Loucy (cell line): Measurements from ENCODE around the gene PCIF1.

Experiments
- H2AFZ ChIP-seq: fragments of 200-600 bp; sonication (generic); 2 replicates; pipeline ENCODE4 v1.6.0; 2016; ENCODE audit warnings: antibody characterized with exemption, mild to moderate bottlenecking, low read length, moderate library complexity
- H3F3A ChIP-seq: fragments of 200-600 bp; 2 replicates; pipeline ENCODE4 v1.6.0; 2016; ENCODE audit warnings: antibody characterized with exemption, low read depth, mild to moderate bottlenecking
- H3K27me3 ChIP-seq: fragments of 200-600 bp; sonication (generic); 2 replicates; pipeline ENCODE4 v1.6.1; 2014; ENCODE audit warnings: low read length, mild to moderate bottlenecking; ENCODE audit not compliant: insufficient read depth, poor library complexity, severe bottlenecking
- H3K36me3 ChIP-seq: fragments of 200-600 bp; sonication (generic); 2 replicates; pipeline ENCODE4 v1.6.1; 2016; ENCODE audit warnings: low read length; ENCODE audit not compliant: insufficient read depth
- H3K4me1 ChIP-seq: fragments of 200-600 bp; sonication (generic); 2 replicates; pipeline ENCODE4 v1.5.1; 2014; ENCODE audit warnings: low read length, mild to moderate bottlenecking; ENCODE audit not compliant: insufficient read depth, poor library complexity, severe bottlenecking
- H3K4me2 ChIP-seq: fragments of 200-600 bp; sonication (generic); 2 replicates; pipeline ENCODE4 v1.6.0; 2014; ENCODE audit warnings: antibody characterized with exemption, low read length, low read depth, mild to moderate bottlenecking; ENCODE audit not compliant: poor library complexity, severe bottlenecking
- H3K4me3 ChIP-seq: fragments of 200-600 bp; sonication (generic); 2 replicates; pipeline ENCODE4 v1.5.1; 2014; ENCODE audit warnings: low read length, mild to moderate bottlenecking, mixed read lengths; ENCODE audit not compliant: poor library complexity, severe bottlenecking
- H3K79me2 ChIP-seq: fragments of 200-600 bp; sonication (generic); 2 replicates; pipeline ENCODE4 v1.6.1; 2014; ENCODE audit warnings: low read length; ENCODE audit not compliant: insufficient read depth
- H3K9ac ChIP-seq: fragments of 200-600 bp; sonication (generic); 2 replicates; pipeline ENCODE4 v1.6.0; 2014; ENCODE audit warnings: mild to moderate bottlenecking, low read depth, low read length, moderate library complexity; ENCODE audit not compliant: poor library complexity, severe bottlenecking
- H3K9me2 ChIP-seq: fragments of 200-600 bp; sonication (generic); replicated peaks from 2 replicates; pipeline ENCODE4 v1.6.1; 2016; ENCODE audit warnings: low read depth, low read length, mixed read lengths
- H3K9me3 ChIP-seq: fragments of 200-600 bp; sonication (generic); 2 replicates; pipeline ENCODE4 v1.6.1; 2014; ENCODE audit warnings: mild to moderate bottlenecking, antibody characterized with exemption, low read length, low read depth; ENCODE audit not compliant: insufficient read depth
- H4K20me1 ChIP-seq: fragments of 200-600 bp; sonication (generic); 2 replicates; pipeline ENCODE4 v1.6.0; 2014; ENCODE audit warnings: antibody characterized with exemption, low read length, mild to moderate bottlenecking; ENCODE audit not compliant: insufficient read depth, poor library complexity, severe bottlenecking
- EZH2phosphoT487 ChIP-seq: fragments of 200-600 bp; IDR thresholded peaks from 2 replicates; pipeline ENCODE4 v1.6.1; 2018; ENCODE audit warnings: antibody characterized with exemption, mild to moderate bottlenecking, moderate library complexity, borderline replicate concordance
- TF ChIP-seq, protein P1 (sequence below): fragments of 200-600 bp; sonication (generic); conservative IDR thresholded peaks from 2 replicates; pipeline ENCODE4 v1.5.1; 2014; ENCODE audit warnings: mild to moderate bottlenecking, antibody characterized with exemption, low read length

Gene PCIF1

DNA sequence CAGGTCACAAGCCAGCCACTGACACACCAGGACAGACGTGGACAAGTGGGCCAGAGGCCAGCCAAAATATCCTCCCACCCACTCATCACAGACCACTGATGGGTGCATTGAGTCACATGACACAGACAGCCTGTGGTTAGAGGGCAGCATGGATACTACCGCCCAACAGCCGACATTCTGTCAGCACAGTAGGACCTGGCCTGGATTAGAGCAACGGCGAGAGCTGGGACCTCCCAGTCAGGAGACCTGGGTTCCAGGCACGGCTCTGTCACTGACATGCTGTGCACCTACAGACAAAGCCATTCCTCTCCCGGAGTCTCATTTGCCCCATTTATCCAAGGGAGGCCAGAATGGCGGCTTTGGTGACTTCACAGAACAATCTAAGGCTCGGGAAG lies 29.5 kb downstream of the PCIF1 start:
- Histone ChIP-seq H3K36me3 (peaks cover 54% of the 10 kb centered on the region; the same call in 1 of the 2 replicates), H4K20me1 (no peaks in the 10 kb centered on the region), H3K4me2 (no peak overlapping the region), H3K9ac (no peak overlapping the region), H3K79me2 (peaks cover 8% of the 10 kb centered on the region; the same call in 1 of the 2 replicates), H3F3A (no peaks in the 10 kb centered on the region), H2AFZ (no peak overlapping the region), H3K9me2 (no peaks in the 10 kb centered on the region), H3K9me3 (no peaks in the 10 kb centered on the region), H3K4me3 (no peak overlapping the region), H3K4me1 (no peaks in the 10 kb centered on the region), H3K27me3 (no peaks in the 10 kb centered on the region)
- TF ChIP-seq EZH2phosphoT487: no peak
- TF ChIP-seq, protein P1, sequence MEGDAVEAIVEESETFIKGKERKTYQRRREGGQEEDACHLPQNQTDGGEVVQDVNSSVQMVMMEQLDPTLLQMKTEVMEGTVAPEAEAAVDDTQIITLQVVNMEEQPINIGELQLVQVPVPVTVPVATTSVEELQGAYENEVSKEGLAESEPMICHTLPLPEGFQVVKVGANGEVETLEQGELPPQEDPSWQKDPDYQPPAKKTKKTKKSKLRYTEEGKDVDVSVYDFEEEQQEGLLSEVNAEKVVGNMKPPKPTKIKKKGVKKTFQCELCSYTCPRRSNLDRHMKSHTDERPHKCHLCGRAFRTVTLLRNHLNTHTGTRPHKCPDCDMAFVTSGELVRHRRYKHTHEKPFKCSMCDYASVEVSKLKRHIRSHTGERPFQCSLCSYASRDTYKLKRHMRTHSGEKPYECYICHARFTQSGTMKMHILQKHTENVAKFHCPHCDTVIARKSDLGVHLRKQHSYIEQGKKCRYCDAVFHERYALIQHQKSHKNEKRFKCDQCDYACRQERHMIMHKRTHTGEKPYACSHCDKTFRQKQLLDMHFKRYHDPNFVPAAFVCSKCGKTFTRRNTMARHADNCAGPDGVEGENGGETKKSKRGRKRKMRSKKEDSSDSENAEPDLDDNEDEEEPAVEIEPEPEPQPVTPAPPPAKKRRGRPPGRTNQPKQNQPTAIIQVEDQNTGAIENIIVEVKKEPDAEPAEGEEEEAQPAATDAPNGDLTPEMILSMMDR: no peak

DNA sequence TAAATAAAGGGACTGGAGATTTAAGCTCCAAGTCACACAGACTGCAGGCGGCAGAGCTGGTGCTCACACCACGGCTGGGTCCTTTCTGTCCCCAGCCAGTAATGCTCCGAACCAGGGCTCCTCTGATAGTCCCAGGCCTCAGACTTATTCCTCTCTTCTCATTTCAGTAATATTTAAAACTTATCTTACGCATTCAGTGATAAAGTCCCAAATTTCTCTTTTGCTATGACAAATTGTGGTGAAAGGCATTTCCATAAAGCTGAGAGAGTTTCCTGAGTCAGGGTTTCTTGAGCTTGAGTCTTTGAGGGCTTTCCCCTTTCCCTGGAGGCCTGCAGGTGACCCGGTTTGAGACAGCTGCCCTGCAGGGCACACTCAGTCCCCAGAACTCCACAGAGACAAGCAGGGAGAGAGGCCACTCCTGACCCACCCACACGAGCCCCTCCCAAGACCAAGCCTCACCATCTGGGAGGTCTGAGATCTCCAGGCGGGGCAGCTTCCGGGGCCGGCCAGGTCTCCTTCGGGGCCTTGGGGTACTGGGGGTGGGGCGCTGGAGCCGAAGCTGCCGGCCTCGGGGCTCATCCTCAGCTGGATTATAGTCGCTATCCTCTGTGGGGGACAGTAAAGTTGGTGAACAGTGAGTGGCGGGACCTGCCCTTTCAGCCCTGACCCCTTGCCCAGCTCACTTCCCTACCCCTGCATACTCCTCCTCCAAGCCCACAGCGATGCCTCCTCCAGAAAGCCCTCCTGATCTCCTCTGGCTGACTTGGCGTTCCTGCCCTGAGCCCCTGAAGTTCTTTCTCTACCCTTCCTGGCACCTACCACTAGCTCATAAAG lies 30.9 kb downstream of the PCIF1 start:
- H3K79me2 ChIP-seq: peaks cover 21% of the 10 kb centered on the region
- H3K9ac ChIP-seq: no peak overlapping the region
- peaks cover 10% of the 10 kb centered on the region for H3K4me1 ChIP-seq
- no peak overlapping the region for H2AFZ ChIP-seq
- H3K9me3 ChIP-seq: no peaks in the 10 kb centered on the region
- no peak overlapping the region for H3K4me3 ChIP-seq
- H3K36me3 ChIP-seq: peaks cover 41% of the 10 kb centered on the region; the same call in 1 of the 2 replicates
- H3F3A ChIP-seq: no peaks in the 10 kb centered on the region
- no peak for TF ChIP-seq EZH2phosphoT487
- TF ChIP-seq, protein P1: no peak
- no peaks in the 10 kb centered on the region for H3K27me3 ChIP-seq
- H3K9me2 ChIP-seq: no peaks in the 10 kb centered on the region
- H4K20me1 ChIP-seq: no peaks in the 10 kb centered on the region
- no peak overlapping the region for H3K4me2 ChIP-seq

DNA sequence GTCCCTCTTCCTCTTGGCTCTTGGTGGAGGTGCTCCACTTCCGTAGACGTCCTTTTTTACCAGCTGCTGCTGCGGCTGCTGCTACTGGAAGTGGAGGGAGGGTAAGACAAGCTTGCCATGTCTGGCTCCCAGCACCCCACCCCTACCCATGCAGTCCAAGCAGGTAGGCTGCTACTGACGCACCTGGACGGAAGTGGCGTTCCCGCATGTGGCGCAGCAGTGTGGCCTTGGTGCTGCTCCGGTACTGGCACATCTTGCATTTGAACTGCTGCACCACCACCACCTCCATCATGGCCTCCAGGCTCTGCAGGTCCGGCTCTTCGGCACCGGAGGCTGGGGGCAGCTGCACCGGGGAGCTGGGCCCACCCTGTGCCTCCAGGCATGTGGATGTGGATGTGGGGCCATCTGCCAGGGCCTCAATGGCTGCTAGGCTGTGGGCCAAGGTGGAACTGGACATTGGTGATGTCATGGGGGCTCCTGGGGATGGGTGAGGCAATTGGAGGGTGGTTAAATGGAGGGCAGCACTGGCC lies 33.1 kb downstream of the PCIF1 start:
- TF ChIP-seq, protein P1: no peak
- TF ChIP-seq EZH2phosphoT487: no peak
- Histone ChIP-seq H3F3A (no peaks in the 10 kb centered on the region), H3K9me2 (no peaks in the 10 kb centered on the region), H3K4me1 (peaks cover 21% of the 10 kb centered on the region), H3K4me3 (no peak overlapping the region), H3K4me2 (no peak overlapping the region), H3K79me2 (peaks cover 32% of the 10 kb centered on the region), H2AFZ (no peak overlapping the region), H4K20me1 (no peaks in the 10 kb centered on the region), H3K9me3 (no peaks in the 10 kb centered on the region), H3K27me3 (no peaks in the 10 kb centered on the region), H3K36me3 (peaks cover 33% of the 10 kb centered on the region; the same call in 1 of the 2 replicates), H3K9ac (no peak overlapping the region)
